ENCODE results near the gene TENT5C.

The TENT5C gene

GRCh38 chr1:117594261-117594990 lies 11.4 kb upstream of the TENT5C start:
- DNase-seq, result no peak

DNA sequence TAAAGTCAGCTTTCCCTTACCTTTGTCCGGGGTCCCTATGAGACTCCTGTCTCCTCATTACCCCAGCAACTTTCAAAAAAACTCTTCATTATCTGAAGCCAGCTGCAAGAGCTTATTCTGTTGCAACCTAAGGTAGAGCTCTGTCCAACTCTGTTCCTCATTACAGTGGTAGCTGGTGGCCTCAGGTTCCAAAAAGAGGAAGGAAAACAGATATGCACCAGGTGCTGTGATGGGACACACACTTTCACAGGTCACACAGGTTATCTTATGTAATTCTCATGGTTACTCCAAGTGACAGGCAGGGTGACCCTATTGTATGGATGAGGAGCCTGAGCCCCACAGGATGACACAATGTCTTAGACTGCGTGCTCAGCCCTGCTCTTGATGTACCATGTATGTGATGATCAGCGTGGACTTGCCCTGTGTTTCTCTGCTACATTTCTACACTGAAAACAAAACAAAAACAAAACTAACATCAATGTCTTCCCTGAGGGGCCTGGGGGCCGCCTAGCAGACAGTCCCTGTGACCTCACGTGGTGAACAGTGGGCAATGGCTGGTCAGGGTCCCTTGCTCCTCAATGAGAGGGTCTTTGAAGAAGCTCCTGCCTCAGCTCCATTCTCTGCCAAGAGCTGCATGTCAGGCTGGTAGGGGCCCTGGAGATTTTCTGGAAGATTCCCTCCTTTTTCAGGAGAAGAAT lies 9.7 kb upstream of the TENT5C start:
- no peak for DNase-seq

GRCh38 chr1:117598489-117598888 lies 7.4 kb upstream of the TENT5C start:
- DNase-seq, result no peak

GRCh38 chr1:117599286-117600221 lies 6.3 kb upstream of the TENT5C start:
- no peak for DNase-seq

- DNase-seq, result no peak
These were observed 5.4 kb upstream of the TENT5C start for GRCh38 chr1:117600325-117600943.

DNA sequence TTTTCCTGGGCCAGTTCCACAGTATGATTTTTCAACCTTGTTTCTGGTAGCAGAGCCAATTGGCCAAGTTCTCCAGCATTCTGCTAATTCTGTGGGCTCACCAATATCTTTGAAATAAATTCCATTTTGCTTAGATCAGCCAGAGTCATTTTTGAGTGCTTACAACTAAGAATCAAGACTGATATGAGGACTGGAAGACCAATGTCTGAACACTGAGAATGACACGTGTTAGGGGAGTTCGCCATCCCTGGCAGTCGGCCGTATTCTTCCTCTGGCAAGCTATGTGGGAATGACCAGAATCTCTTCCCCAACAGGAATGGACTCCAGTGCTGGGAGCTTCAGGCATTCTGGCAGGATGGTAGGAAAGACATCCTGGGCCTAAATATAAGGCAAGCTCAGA lies 4.9 kb upstream of the TENT5C start:
- DNase-seq, result no peak

GRCh38 chr1:117602862-117603261 lies 3.0 kb upstream of the TENT5C start:
- no peak for DNase-seq

DNA sequence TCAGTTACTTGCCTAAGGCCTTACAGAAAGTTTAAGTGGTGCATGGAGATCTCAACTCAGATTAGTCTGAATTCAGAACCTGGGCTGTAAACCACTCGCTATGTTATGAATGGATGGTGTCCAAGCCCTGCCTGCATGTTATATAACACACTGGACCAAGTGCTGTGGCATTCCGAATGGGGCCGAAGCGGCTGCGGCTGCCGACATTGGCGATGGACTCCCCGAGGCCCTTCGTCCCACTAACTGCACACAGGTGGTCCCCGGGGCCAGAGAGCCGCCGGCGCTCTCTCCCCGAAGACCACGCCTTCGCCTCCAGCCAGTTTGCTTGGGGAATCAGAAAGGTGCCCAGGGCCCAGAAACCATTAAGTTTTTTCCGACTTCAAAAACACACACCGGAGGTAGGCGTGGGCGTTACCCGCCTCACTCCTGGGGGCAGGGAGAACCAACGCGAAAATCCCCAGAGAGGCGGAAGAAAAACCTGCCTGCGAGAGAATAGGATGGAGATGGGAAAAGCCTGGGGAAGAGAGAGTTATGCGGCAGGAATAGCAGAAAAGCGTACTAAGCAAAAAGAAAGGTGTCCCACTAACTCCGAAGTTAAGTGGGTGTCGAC lies 579 bp upstream of the TENT5C start:
- no peak for DNase-seq

DNA sequence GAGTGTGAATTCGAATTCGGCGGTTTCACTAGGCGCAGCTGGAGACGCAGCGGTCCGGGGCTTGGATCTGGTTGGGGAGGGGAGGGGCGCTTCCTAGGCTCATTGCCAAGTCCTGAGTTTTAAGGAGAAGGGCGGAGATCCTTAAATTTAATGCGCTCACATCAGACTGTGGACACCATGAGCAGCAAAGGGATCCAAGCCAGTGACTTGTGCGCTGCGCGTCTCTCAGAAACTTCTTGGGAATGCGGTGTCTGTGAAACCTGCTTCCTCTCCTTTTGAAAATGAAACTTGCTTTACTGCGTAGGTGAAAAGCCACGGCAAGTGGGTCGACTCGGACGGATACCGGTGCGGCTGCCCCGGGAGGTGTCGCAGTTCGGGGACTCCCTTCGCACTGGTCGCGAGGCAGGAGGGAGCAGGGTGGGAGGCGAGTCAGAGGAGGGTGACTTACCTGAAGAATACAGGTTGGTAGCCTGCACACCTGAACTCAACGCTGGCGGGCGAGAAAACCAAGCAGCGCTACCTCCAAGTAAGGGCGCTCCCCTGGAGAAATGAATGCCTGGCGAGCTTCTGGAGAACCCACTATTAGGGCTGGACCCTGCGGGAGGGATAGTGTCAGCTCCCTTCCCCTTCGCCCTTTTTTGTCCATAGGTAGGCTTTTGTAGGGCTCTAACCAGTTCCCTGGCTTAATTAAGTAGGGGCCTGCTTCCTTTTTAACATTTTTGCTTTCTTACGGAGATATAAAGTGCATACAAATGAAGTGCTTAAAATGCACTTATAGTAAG lies 992 bp downstream of the TENT5C start:
- no peak for DNase-seq

- DNase-seq, result no peak
These were observed 1.6 kb downstream of the TENT5C start for GRCh38 chr1:117607471-117607870.

GRCh38 chr1:117608115-117608615 lies 2.3 kb downstream of the TENT5C start:
- DNase-seq, result no peak

DNA sequence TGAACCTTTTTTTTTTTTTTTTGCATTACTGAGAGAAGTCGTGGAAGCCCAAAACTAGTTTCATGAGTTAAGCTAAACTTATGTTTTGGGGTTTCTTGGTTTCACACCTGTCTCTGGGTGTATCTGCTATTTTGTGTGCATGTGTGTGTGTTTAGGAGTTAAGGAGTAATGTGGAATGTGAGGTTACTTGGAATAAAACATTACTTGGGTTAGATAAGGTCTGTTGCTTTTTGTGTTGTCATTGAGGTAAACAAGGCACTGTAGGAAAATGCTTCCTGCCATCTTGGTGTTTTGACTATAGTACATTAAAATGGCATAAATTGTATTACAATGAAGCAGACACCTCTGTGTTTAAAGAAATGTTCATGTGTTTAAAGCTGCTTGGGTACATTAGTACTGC lies 2.9 kb downstream of the TENT5C start:
- no peak for DNase-seq

- no peak for DNase-seq
These were observed 3.6 kb downstream of the TENT5C start for GRCh38 chr1:117609471-117609911.

DNA sequence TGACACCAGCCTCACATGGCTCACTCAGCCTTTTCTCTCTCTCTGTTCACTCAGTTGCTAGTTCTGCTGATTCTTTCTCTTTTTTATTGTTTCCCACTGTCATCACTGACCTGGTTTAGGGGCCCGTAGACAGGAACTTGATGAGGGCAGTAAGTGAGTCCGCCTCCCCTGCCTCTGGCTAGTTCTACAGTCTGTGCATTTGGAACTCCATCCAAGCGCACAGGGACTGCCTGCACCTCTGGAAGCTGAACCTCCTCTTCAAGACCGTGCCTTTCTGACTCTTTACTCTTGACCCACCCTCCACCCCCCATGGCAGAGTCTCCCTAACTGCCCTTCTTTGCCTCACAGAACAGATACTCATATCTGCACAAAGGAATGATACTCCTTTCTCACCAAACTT lies 4.2 kb downstream of the TENT5C start:
- no peak for DNase-seq

GRCh38 chr1:117611121-117611601 lies 5.3 kb downstream of the TENT5C start:
- DNase-seq, result no peak

DNA sequence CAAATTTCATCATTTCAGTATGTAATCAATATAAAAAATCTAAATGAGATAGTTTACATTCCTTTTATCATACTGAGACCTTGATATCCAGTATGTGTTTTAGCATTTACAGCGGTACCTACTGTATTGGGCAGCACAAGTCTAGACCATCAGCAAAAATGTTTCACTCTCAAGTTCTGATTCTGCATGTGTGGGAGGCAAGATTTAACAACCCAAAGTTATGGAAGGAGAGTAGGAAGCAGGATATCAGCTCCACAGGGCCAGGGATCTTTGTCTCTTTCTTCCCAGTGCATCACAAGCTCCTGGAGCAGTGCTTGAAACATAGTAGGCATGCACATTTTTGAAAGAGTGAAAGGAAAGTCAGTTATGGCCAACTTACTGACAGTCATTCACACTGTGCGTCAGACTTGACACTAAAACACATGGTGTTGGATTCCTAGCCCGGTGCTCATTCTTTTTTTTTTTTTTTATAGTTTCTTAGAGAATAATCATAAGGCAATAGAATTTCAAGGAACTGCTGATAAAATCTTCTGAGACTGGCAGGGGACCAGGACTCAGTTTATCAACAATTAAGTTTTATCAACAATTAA lies 6.1 kb downstream of the TENT5C start:
- no peak for DNase-seq

DNA sequence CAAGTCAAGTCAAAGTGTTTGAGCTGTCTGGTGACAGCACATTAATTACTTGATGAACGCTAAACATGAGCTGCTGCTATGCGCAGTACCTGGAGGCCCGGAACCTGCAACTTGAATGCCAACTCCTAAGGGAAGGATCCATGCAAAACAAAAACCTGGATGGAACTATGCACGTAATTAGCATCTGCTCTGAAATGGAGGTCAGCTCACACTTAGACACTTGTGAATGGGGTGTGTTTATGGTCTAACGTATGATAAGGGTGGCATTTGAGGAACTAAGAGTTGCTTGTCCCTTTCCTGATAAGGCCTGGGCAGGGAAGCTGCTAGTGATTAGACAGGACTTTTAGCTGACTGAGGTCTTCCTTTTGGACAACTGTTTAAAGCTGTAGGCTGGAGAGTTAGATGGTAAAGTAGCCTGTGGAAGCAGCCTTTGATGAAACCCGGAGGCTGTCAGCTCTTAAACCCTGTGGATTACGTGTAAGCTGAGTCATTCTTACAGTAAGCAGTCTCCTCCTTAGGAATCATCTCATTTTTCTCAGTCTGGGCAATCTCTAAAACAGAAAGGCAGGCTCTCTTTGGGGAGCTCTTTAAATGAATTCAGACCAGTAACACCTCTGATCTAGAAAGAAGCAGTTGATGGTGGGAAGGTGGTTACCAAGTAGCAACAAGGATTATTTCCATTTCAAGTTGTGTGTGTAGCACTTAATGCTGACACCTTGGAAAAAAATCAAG lies 6.8 kb downstream of the TENT5C start:
- DNase-seq, result no peak

GRCh38 chr1:117613249-117613968 lies 7.6 kb downstream of the TENT5C start:
- no peak for DNase-seq

GRCh38 chr1:117613969-117614729 lies 8.3 kb downstream of the TENT5C start:
- DNase-seq, result no peak

Data from NCI-H1436 treated with DMSO at 0.1 percent for 48 hours (cell line).